GM12878 (cell line): ENCODE results near the gene LOXL4.

Source experiments
- CBX5 ChIP-seq: sonication (generic); IDR thresholded peaks from 2 replicates; pipeline ENCODE4 v1.6.1; 2016; ENCODE audit warnings: low read depth, moderate library complexity, mild to moderate bottlenecking, inconsistent platforms
- MYC ChIP-seq: IDR thresholded peaks from 2 replicates; pipeline ENCODE4 v1.6.1; 2011; ENCODE audit warnings: mild to moderate bottlenecking, low read length, moderate library complexity, inconsistent platforms; ENCODE audit not compliant: insufficient read depth, insufficient replicate concordance, insufficient read length, severe bottlenecking
- POLR2A ChIP-seq: IDR thresholded peaks from 2 replicates; pipeline ENCODE4 v1.6.1; 2011; ENCODE audit warnings: low read depth, mild to moderate bottlenecking, low read length
- POLR2AphosphoS5 ChIP-seq: IDR thresholded peaks from 2 replicates; pipeline ENCODE4 v1.6.1; 2011; ENCODE audit warnings: mild to moderate bottlenecking, low read length, inconsistent platforms
- RB1 ChIP-seq: fragments of 450-650 bp; formaldehyde crosslinking; IDR thresholded peaks from 2 replicates; pipeline ENCODE4 v1.6.1; 2017; ENCODE audit warnings: mild to moderate bottlenecking, borderline replicate concordance
- RFX5 ChIP-seq: IDR thresholded peaks from 2 replicates; pipeline ENCODE4 v1.6.1; 2011; ENCODE audit warnings: low read depth, low read length, improper control_type of control experiment
- SIN3A ChIP-seq: IDR thresholded peaks from 2 replicates; pipeline ENCODE4 v1.6.1; 2012; ENCODE audit warnings: low read depth, low read length, improper control_type of control experiment
- TARDBP ChIP-seq: IDR thresholded peaks from 2 replicates; pipeline ENCODE4 v1.6.1; 2016; ENCODE audit warnings: borderline replicate concordance
- TCF7 ChIP-seq: IDR thresholded peaks from 2 replicates; pipeline ENCODE4 v1.6.1; 2014; ENCODE audit warnings: antibody characterized with exemption, borderline replicate concordance
- ZNF274 ChIP-seq: IDR thresholded peaks from one replicate; pipeline ENCODE4 v1.8.0; 2011; ENCODE audit not compliant: insufficient read length, insufficient read depth
- TF ChIP-seq, protein P1 (sequence below): IDR thresholded peaks from 2 replicates; pipeline ENCODE4 v1.6.1; 2012; ENCODE audit warnings: low read depth, low read length, improper control_type of control experiment
- TF ChIP-seq, protein P2 (sequence below), 3 experiments: IDR thresholded peaks in 2 of 3; conservative IDR thresholded peaks in 1 of 3; 2 replicates each; pipeline ENCODE4 v1.5.1; 2011; ENCODE audit warnings: low read depth in 3 of 3, low read length in 3 of 3, mild to moderate bottlenecking in 3 of 3, control low read depth in 2 of 3, moderate library complexity in 2 of 3, inconsistent platforms in 1 of 3, mixed read lengths in 1 of 3; ENCODE audit not compliant: control insufficient read depth in 2 of 3, insufficient read depth in 1 of 3; ENCODE audit errors: extremely low read depth in 1 of 3
- TF ChIP-seq, protein P3 (sequence below): IDR thresholded peaks from 2 replicates; pipeline ENCODE4 v1.6.1; 2011; ENCODE audit warnings: mild to moderate bottlenecking, low read depth, low read length, moderate library complexity; ENCODE audit not compliant: insufficient replicate concordance

DNA sequence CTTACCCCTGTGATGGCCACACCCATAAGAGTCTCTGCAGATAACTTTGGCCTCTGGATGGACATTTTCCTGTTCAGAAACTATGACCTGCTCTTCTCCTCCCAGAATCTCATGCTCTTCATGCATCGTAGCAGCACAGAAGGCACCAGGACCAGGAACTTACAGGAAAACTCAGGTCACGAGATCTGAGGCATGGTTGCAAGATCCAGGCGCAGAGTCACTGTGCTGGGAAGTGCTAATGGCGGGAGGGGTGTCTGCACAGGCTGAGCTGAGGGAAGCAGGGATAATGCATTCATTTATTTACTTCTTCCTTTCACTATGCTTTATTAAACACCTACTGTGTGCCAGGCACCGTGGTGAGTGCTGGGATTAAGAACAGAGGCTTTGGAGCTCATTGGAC, 48.2 kb upstream of the LOXL4 start:
- TF ChIP-seq POLR2AphosphoS5: no peak
- TF ChIP-seq, protein P1, sequence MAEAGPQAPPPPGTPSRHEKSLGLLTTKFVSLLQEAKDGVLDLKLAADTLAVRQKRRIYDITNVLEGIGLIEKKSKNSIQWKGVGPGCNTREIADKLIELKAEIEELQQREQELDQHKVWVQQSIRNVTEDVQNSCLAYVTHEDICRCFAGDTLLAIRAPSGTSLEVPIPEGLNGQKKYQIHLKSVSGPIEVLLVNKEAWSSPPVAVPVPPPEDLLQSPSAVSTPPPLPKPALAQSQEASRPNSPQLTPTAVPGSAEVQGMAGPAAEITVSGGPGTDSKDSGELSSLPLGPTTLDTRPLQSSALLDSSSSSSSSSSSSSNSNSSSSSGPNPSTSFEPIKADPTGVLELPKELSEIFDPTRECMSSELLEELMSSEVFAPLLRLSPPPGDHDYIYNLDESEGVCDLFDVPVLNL: no peak
- TF ChIP-seq CBX5: no peak
- no peak for TF ChIP-seq ZNF274
- TF ChIP-seq, protein P2, sequence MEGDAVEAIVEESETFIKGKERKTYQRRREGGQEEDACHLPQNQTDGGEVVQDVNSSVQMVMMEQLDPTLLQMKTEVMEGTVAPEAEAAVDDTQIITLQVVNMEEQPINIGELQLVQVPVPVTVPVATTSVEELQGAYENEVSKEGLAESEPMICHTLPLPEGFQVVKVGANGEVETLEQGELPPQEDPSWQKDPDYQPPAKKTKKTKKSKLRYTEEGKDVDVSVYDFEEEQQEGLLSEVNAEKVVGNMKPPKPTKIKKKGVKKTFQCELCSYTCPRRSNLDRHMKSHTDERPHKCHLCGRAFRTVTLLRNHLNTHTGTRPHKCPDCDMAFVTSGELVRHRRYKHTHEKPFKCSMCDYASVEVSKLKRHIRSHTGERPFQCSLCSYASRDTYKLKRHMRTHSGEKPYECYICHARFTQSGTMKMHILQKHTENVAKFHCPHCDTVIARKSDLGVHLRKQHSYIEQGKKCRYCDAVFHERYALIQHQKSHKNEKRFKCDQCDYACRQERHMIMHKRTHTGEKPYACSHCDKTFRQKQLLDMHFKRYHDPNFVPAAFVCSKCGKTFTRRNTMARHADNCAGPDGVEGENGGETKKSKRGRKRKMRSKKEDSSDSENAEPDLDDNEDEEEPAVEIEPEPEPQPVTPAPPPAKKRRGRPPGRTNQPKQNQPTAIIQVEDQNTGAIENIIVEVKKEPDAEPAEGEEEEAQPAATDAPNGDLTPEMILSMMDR (IDR thresholded peaks at IDR 0.05 in 2 of 3, conservative IDR thresholded peaks at IDR 0.05 in 1 of 3; ENCODE audit: control insufficient read depth in 2 of 3, extremely low read depth in 1 of 3, insufficient read depth in 1 of 3, low read depth in 3 of 3, low read length in 3 of 3): no peak
- no peak for TF ChIP-seq MYC
- TF ChIP-seq RFX5: no peak
- no peak for TF ChIP-seq TCF7
- no peak for TF ChIP-seq RB1
- no peak for TF ChIP-seq TARDBP
- no peak for TF ChIP-seq SIN3A
- TF ChIP-seq POLR2A: no peak
- TF ChIP-seq, protein P3, sequence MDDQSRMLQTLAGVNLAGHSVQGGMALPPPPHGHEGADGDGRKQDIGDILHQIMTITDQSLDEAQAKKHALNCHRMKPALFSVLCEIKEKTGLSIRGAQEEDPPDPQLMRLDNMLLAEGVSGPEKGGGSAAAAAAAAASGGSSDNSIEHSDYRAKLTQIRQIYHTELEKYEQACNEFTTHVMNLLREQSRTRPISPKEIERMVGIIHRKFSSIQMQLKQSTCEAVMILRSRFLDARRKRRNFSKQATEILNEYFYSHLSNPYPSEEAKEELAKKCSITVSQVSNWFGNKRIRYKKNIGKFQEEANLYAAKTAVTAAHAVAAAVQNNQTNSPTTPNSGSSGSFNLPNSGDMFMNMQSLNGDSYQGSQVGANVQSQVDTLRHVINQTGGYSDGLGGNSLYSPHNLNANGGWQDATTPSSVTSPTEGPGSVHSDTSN: no peak
